Ascending aorta (tissue), 2 donors: ENCODE data around the gene NCOA3. TPM values are rescaled to one million over a fixed set of nuclear protein-coding genes. Genes with fewer than 3 reads are reported as not detected.

Source experiments
- DNase-seq, 2 donors: peaks; one replicate each; pipeline ENCODE4 v3.0.0-alpha.2; 2019; ENCODE audit warnings: low spot score in 2 of 2
- H3K27ac ChIP-seq, 2 donors: fragments of 200-600 bp; sonication (generic); one replicate each; pipeline ENCODE4 v1.5.1; 2016 to 2017; ENCODE audit warnings: mild to moderate bottlenecking in 1 of 2
- H3K27me3 ChIP-seq: fragments of 200-600 bp; sonication (generic); one replicate; pipeline ENCODE4 v1.5.1; 2017
- H3K36me3 ChIP-seq, 2 donors: fragments of 200-600 bp; sonication (generic); one replicate each; pipeline ENCODE4 v1.5.1; 2016
- H3K4me1 ChIP-seq, 2 donors: fragments of 200-600 bp; sonication (generic); one replicate each; pipeline ENCODE4 v1.5.1; 2016 to 2017; ENCODE audit warnings: mild to moderate bottlenecking in 1 of 2
- H3K4me3 ChIP-seq, 2 donors: fragments of 200-600 bp; sonication (generic); one replicate each; pipeline ENCODE4 v1.5.1; 2016 to 2017; ENCODE audit warnings: mild to moderate bottlenecking in 1 of 2
- H3K9me3 ChIP-seq, 2 donors: fragments of 200-600 bp; sonication (generic); one replicate each; pipeline ENCODE4 v1.5.1; 2016
- CTCF ChIP-seq, 3 experiments: fragments of 200-600 bp in 2 of 3; fragments of 450-650 bp in 1 of 3; sonication (generic) in 2 of 3; IDR thresholded peaks; one replicate each; pipeline ENCODE4 v1.5.1; 2016 to 2019; ENCODE audit warnings: antibody characterized with exemption in 3 of 3, mild to moderate bottlenecking in 1 of 3, moderate library complexity in 1 of 3
- intact Hi-C: fragments of 100-400 bp; cut with DNase I; formaldehyde crosslinking; loops from one replicate; pipeline ENCODE4 v1.15.1; 2023
- total RNA-seq: library from RNA; depleted of rRNA; stranded (reverse); fragments of >200 nt; gene quantifications from one replicate; pipeline ENCODE4 v1.1.0, GENCODE V29; 2016

The NCOA3 gene
- total RNA-seq, 1 donor from 2014 or later: 26.3 TPM

GRCh38 chr20:47645632-47646031 lies 143.9 kb downstream of the NCOA3 start:
- TF ChIP-seq CTCF (IDR thresholded peaks at IDR 0.05): no peak
- no peak for DNase-seq
- H3K27ac ChIP-seq: no peak overlapping the region
- no peaks in the 10 kb centered on the region for H3K27me3 ChIP-seq
- H3K4me1 ChIP-seq: peaks cover 0 to 3% of the 10 kb centered on the region in 2 donors
- H3K36me3 ChIP-seq: peaks cover 50 to 77% of the 10 kb centered on the region in 2 donors
- no peak overlapping the region for H3K4me3 ChIP-seq
- intact Hi-C loops: no loop called here
- no peaks in the 10 kb centered on the region for H3K9me3 ChIP-seq

GRCh38 chr20:47647994-47648393 lies 146.3 kb downstream of the NCOA3 start:
- Histone ChIP-seq H3K4me1 (no peaks in the 10 kb centered on the region), H3K27ac (no peak overlapping the region), H3K4me3 (no peak overlapping the region), H3K9me3 (no peaks in the 10 kb centered on the region), H3K27me3 (no peaks in the 10 kb centered on the region), H3K36me3 (peaks cover 60 to 86% of the 10 kb centered on the region in 2 donors)
- intact Hi-C loops: no loop called here
- TF ChIP-seq CTCF (IDR thresholded peaks at IDR 0.05): no peak
- DNase-seq: no peak

- peaks cover 66 to 86% of the 10 kb centered on the region in 2 donors for H3K36me3 ChIP-seq
Measured at GRCh38 chr20:47648943-47649342, 147.3 kb downstream of the NCOA3 start.

GRCh38 chr20:47652301-47652700 lies 150.6 kb downstream of the NCOA3 start:
- DNase-seq: no peak
- Histone ChIP-seq H3K27ac (no peak overlapping the region), H3K4me3 (no peak overlapping the region), H3K27me3 (no peaks in the 10 kb centered on the region), H3K9me3 (no peaks in the 10 kb centered on the region), H3K36me3 (peaks cover 58 to 75% of the 10 kb centered on the region in 2 donors), H3K4me1 (no peaks in the 10 kb centered on the region)
- no peak for TF ChIP-seq CTCF (IDR thresholded peaks at IDR 0.05)
- intact Hi-C loops: no loop called here

More at GRCh38 chr20:47648943-47649342, 147.3 kb downstream of the NCOA3 start:
- Histone ChIP-seq H3K4me1 (no peaks in the 10 kb centered on the region), H3K9me3 (no peaks in the 10 kb centered on the region), H3K4me3 (no peak overlapping the region), H3K27me3 (no peaks in the 10 kb centered on the region), H3K27ac (no peak overlapping the region)
- intact Hi-C loops: no loop called here
- no peak for DNase-seq
- TF ChIP-seq CTCF (IDR thresholded peaks at IDR 0.05): no peak

- Histone ChIP-seq H3K27ac (no peak overlapping the region), H3K4me3 (no peak overlapping the region), H3K9me3 (no peaks in the 10 kb centered on the region), H3K36me3 (peaks cover 57 to 78% of the 10 kb centered on the region in 2 donors), H3K27me3 (no peaks in the 10 kb centered on the region), H3K4me1 (no peaks in the 10 kb centered on the region)
- intact Hi-C loops: no loop called here
- TF ChIP-seq CTCF (IDR thresholded peaks at IDR 0.05): no peak
- no peak for DNase-seq
Measured at GRCh38 chr20:47652794-47653193, 151.1 kb downstream of the NCOA3 start.

- Histone ChIP-seq H3K4me3 (no peak overlapping the region), H3K9me3 (no peaks in the 10 kb centered on the region), H3K36me3 (peaks cover 61 to 76% of the 10 kb centered on the region in 2 donors), H3K27me3 (no peaks in the 10 kb centered on the region), H3K4me1 (no peaks in the 10 kb centered on the region), H3K27ac (no peak overlapping the region)
- TF ChIP-seq CTCF (IDR thresholded peaks at IDR 0.05): no peak
- intact Hi-C loops: no loop called here
- no peak for DNase-seq
Measured at GRCh38 chr20:47653869-47654268, 152.2 kb downstream of the NCOA3 start.
